MCF 10A (cell line): ENCODE measurements around the gene SPATA12. TPM values are rescaled to one million over a fixed set of nuclear protein-coding genes. Genes with fewer than 3 reads are reported as not detected.

Experiments used
- Bru-seq: library from RNA; stranded (reverse); fragments of 400-500 nt; gene quantifications from one replicate; lab custom pipeline; 2021; lab: Mats Ljungman, UMichigan
- BruChase-seq, 2 experiments: library from RNA; stranded (reverse); fragments of 400-500 nt; gene quantifications; one replicate each; lab custom pipeline; 2021; lab: Mats Ljungman, UMichigan
- BruUV-seq: library from RNA; stranded (reverse); fragments of 400-500 nt; replicated peaks from 2 replicates; lab custom pipeline; 2021; lab: Mats Ljungman, UMichigan
- CTCF ChIA-PET: fragments of 300-600 bp; sonication (Branson Sonifier 250); formaldehyde crosslinking; extraction: SDS; loops from one replicate; lab custom pipeline; 2021; ENCODE audit warnings: antibody characterized with exemption, inconsistent platforms; lab: Yijun Ruan, JAX
- POLR2A ChIA-PET: fragments of 300-600, 350-650 bp; sonication (Branson Sonifier 250); formaldehyde crosslinking; extraction: SDS; loops from one replicate; lab custom pipeline; 2020; ENCODE audit warnings: antibody characterized with exemption, inconsistent platforms; lab: Yijun Ruan, JAX
- DNase-seq: peaks from one replicate; pipeline ENCODE4 v3.0.0-alpha.2; 2018; ENCODE audit not compliant: unreplicated experiment
- H3K27ac Mint-ChIP-seq: one replicate; pipeline ENCODE4 v1.8.0; 2022; ENCODE audit warnings: mild to moderate bottlenecking, low read depth, mixed read lengths; ENCODE audit not compliant: unreplicated experiment
- H3K27me3 Mint-ChIP-seq: one replicate; pipeline ENCODE4 v1.8.0; 2022; ENCODE audit warnings: mixed read lengths; ENCODE audit not compliant: insufficient read depth, unreplicated experiment
- H3K36me3 Mint-ChIP-seq: one replicate; pipeline ENCODE4 v1.8.0; 2022; ENCODE audit warnings: mild to moderate bottlenecking, moderate library complexity, mixed read lengths; ENCODE audit not compliant: insufficient read depth, unreplicated experiment
- H3K4me1 Mint-ChIP-seq: one replicate; pipeline ENCODE4 v1.8.0; 2022; ENCODE audit warnings: mixed read lengths; ENCODE audit not compliant: insufficient read depth, unreplicated experiment
- H3K4me3 Mint-ChIP-seq: one replicate; pipeline ENCODE4 v1.8.0; 2022; ENCODE audit warnings: mild to moderate bottlenecking, moderate library complexity, mixed read lengths; ENCODE audit not compliant: unreplicated experiment
- H3K9me3 Mint-ChIP-seq: one replicate; pipeline ENCODE4 v1.8.0; 2022; ENCODE audit warnings: mixed read lengths; ENCODE audit not compliant: unreplicated experiment
- CTCF ChIP-seq: fragments of 200-600 bp; IDR thresholded peaks from one replicate; pipeline ENCODE4 v1.8.0; 2022; ENCODE audit warnings: antibody characterized with exemption, mild to moderate bottlenecking; ENCODE audit not compliant: unreplicated experiment
- intact Hi-C: fragments of 100-400 bp; cut with micrococcal nuclease; formaldehyde crosslinking; loops from 2 replicates; pipeline ENCODE4 v1.14.1; 2022
- long read RNA-seq: library from polyadenylated mRNA; stranded (forward); transcript quantifications from one replicate; pipeline ENCODE4 v2.0.0, GENCODE V29; 2022
- total RNA-seq: library from RNA; stranded (reverse); gene quantifications from 2 replicates; pipeline ENCODE4 v1.2.3, GENCODE V29; 2022

Gene SPATA12
- total RNA-seq, result 0.12 TPM in 1 of 2 replicates, not detected in the other
- Bru-seq, nascent RNA, result percentile 16 among the genes with signal in this experiment
- percentile 9 among the genes with signal in this experiment for BruChase-seq, experiment 1, labeled RNA remaining after a 6-hour chase
- percentile 11 among the genes with signal in this experiment for BruChase-seq, experiment 2, labeled RNA remaining after a 2-hour chase
- long read RNA-seq, result 0 reads

- peaks cover 30% of the 10 kb centered on the region for H3K4me1 Mint-ChIP-seq
- H3K9me3 Mint-ChIP-seq, result no peaks in the 10 kb centered on the region
- no peaks in the 10 kb centered on the region for H3K36me3 Mint-ChIP-seq
- BruUV-seq, result no TSS peak
- ChIA-PET CTCF (interaction anchor here (0.6 to 1.2 kb wide), 5 partner anchors 26 to 67 kb away, joined by 3 to 12 read pairs (median 4); no protein-coding TSS in a partner anchor), POLR2A (interaction anchor here (0.5 to 1.8 kb wide), 16 partner anchors 8 to 722 kb away, joined by 3 to 15 read pairs (median 4); partner anchors contain the start of gene APPL1)
- intact Hi-C loops, result loop anchor here (2.0 kb wide), 1 partner anchor 53 kb away; no protein-coding TSS in a partner anchor
- peak within 1 kb of the TSS; percentile 51 for H3K4me3 Mint-ChIP-seq
- peak within 1 kb of the TSS; percentile 73 for H3K27ac Mint-ChIP-seq
- no peaks in the 10 kb centered on the region for H3K27me3 Mint-ChIP-seq
- DNase-seq, result peak; percentile 97
- TF ChIP-seq CTCF, result no peak
Observed at GRCh38 chr3:57060089-57060821, at the start of gene SPATA12. Gene SPATA12 (plus strand): TSS chr3:57060664. CDS start chr3:57073695, 13,031 bp downstream.

- Mint-ChIP-seq H3K36me3 (no peaks in the 10 kb centered on the region), H3K4me1 (peaks cover 23% of the 10 kb centered on the region), H3K9me3 (no peaks in the 10 kb centered on the region), H3K27ac (no peak overlapping the region), H3K27me3 (no peaks in the 10 kb centered on the region), H3K4me3 (no peak overlapping the region)
- no TSS peak for BruUV-seq
- CTCF ChIA-PET, result no interaction called here
- POLR2A ChIA-PET, result no interaction called here
- intact Hi-C loops, result no loop called here
- TF ChIP-seq CTCF, result no peak
- no peak for DNase-seq
Observed at GRCh38 chr3:57011022-57011421, 49.4 kb upstream of the SPATA12 start.

- H3K27me3 Mint-ChIP-seq, result no peaks in the 10 kb centered on the region
- BruUV-seq, result no TSS peak
- intact Hi-C loops, result no loop called here
- DNase-seq, result no peak
- H3K27ac Mint-ChIP-seq, result no peak overlapping the region
- H3K36me3 Mint-ChIP-seq, result peaks cover 6% of the 10 kb centered on the region
- no peak for TF ChIP-seq CTCF
- CTCF ChIA-PET, result interaction anchor here (1.7 kb wide), 1 partner anchor 17 kb away, joined by 5 read pairs; no protein-coding TSS in a partner anchor
- peaks cover 20% of the 10 kb centered on the region for H3K4me1 Mint-ChIP-seq
- POLR2A ChIA-PET, result no interaction called here
- H3K9me3 Mint-ChIP-seq, result no peaks in the 10 kb centered on the region
- H3K4me3 Mint-ChIP-seq, result no peak overlapping the region
Observed at GRCh38 chr3:57012847-57013246, 47.6 kb upstream of the SPATA12 start.

- DNase-seq, result no peak
- Mint-ChIP-seq H3K4me3 (no peak overlapping the region), H3K27me3 (no peaks in the 10 kb centered on the region), H3K9me3 (no peaks in the 10 kb centered on the region), H3K36me3 (peaks cover 6% of the 10 kb centered on the region), H3K27ac (peak overlapping the region; percentile 68), H3K4me1 (peaks cover 18% of the 10 kb centered on the region)
- CTCF ChIA-PET, result interaction anchor here (0.9 kb wide), 1 partner anchor 10 kb away, joined by 3 read pairs; no protein-coding TSS in a partner anchor
- POLR2A ChIA-PET, result interaction anchor here (0.5 to 2.5 kb wide), 9 partner anchors 8 to 264 kb away, joined by 3 to 13 read pairs (median 4); partner anchors contain the start of gene SPATA12
- intact Hi-C loops, result no loop called here
- no peak for TF ChIP-seq CTCF
- BruUV-seq, result no TSS peak
Observed at GRCh38 chr3:57015350-57015729, 45.1 kb upstream of the SPATA12 start.
